Kidney (tissue), 14 donors: ENCODE data around the gene SERPINE2. TPM values are rescaled to one million over a fixed set of nuclear protein-coding genes. Genes with fewer than 3 reads are reported as not detected.

Experiments
- DNase-seq, 5 donors: peaks; one replicate each; pipeline ENCODE4 v3.0.0-alpha.2; 2013 to 2020
- FAIRE-seq: peaks from 2 replicates; lab custom pipeline; 2012; peaks lifted over from hg19 to GRCh38; lab: Jason Lieb, UNC
- H3K27ac ChIP-seq, 2 donors: one replicate each; pipeline ENCODE4 v1.7.0; 2013; ENCODE audit warnings: low read depth in 2 of 2, low read length in 2 of 2, inconsistent platforms in 1 of 2
- H3K27me3 ChIP-seq: one replicate; pipeline ENCODE4 v1.7.1; 2013; ENCODE audit warnings: low read length, inconsistent platforms; ENCODE audit not compliant: control insufficient read depth, insufficient read depth
- H3K36me3 ChIP-seq, 3 donors: one replicate each; pipeline versions ENCODE4 v1.7.0 to v1.7.1; 2013; ENCODE audit warnings: low read length in 3 of 3, control low read depth in 1 of 3, inconsistent platforms in 1 of 3; ENCODE audit not compliant: insufficient read depth in 3 of 3, control insufficient read depth in 2 of 3
- H3K4me1 ChIP-seq, 3 donors: one replicate each; pipeline versions ENCODE4 v1.7.0 to v1.7.1; 2013; ENCODE audit warnings: low read length in 3 of 3, inconsistent platforms in 1 of 3, low read depth in 1 of 3; ENCODE audit not compliant: control insufficient read depth in 2 of 3, insufficient read depth in 2 of 3
- H3K4me3 ChIP-seq, 3 donors: one replicate each; pipeline versions ENCODE4 v1.7.0 to v1.8.1; 2013; ENCODE audit warnings: low read length in 3 of 3, control low read depth in 1 of 3, inconsistent platforms in 1 of 3
- H3K9ac ChIP-seq, 3 donors: one replicate each; pipeline versions ENCODE4 v1.7.0 to v1.7.1; 2013; ENCODE audit warnings: low read length in 3 of 3, control low read depth in 1 of 3, inconsistent platforms in 1 of 3
- H3K9me3 ChIP-seq, 3 donors: one replicate each; pipeline versions ENCODE4 v1.7.0 to v1.7.1; 2013; ENCODE audit warnings: low read length in 3 of 3, control low read depth in 1 of 3, inconsistent platforms in 1 of 3; ENCODE audit not compliant: control insufficient read depth in 2 of 3, insufficient read depth in 1 of 3
- intact Hi-C: fragments of 100-400 bp; cut with DNase I; formaldehyde crosslinking; loops from one replicate; pipeline ENCODE4 v1.11.1; 2022
- polyA plus RNA-seq: library from polyadenylated mRNA; stranded (reverse); fragments of 350-450 nt; fragmentation: Illumina TruSeq; extraction: RNeasy Lipid Tissue Mini Kit (QIAGEN cat#74804); gene quantifications from one replicate; pipeline ENCODE4 v1.2.3, GENCODE V29; 2014; ENCODE audit warnings: low read depth, low replicate concordance; ENCODE audit not compliant: insufficient read depth
- total RNA-seq: library from RNA; stranded (reverse); fragmentation: NEBNext Ultra II Directional; extraction: Animal tissue kit (Norgen Biotek cat#: 25700); gene quantifications from one replicate; pipeline ENCODE4 v1.2.1, GENCODE V29; 2021
- TF ChIP-seq, protein P1 (sequence below): IDR thresholded peaks from 3 replicates; pipeline ENCODE4 v1.5.1; 2012; ENCODE audit warnings: mild to moderate bottlenecking, moderate library complexity, borderline replicate concordance; ENCODE audit not compliant: insufficient read depth; ENCODE audit errors: extremely low read depth
- donor health status: control.
- donor health status: control.
- donor health status: control.
- donor health status: control.
- donor health status: control.
- donor health status: DM: yes; HTN: yes; CAD: no.
- donor health status: Normal renal cell carcinoma (clear cell type).

Gene SERPINE2
- total and polyA plus RNA-seq, 2 donors from 2014 or later = 27.3 to 29.2 TPM

DNA sequence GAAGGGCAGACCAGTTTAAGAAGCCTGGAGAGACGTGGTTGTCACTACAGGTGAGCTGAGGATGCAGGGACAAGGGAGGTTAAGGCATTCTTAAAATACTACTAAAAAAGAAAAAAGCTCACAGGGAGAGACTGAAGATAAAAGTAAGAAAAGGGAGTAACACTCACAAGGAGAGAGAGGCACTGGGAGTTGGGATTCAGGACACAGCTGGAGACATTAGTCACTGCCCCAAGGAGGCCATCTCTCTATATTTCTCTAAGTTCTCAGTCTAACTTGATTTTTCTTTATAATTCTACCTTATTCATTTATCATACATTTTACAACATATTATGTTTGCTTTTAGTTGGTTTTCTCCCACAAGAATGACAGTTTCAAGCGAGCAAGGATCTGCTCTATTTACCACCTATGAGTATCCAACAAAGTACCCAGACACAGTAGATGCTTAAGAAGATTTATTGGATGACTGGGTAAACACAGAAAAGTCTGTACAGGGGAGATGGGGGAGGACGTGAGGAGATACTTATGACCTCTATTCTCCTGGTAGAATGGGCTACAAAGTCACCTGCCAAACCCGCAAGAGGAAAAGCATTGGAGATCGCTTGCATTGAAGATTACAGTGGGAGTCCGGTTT lies 2.2 kb downstream of the SERPINE2 start:
- Histone ChIP-seq H3K4me3 (no peak overlapping the region), H3K27me3 (no peaks in the 10 kb centered on the region), H3K36me3 (peaks cover 0 to 2% (median 0%) of the 10 kb centered on the region in 3 donors), H3K27ac (no peak overlapping the region), H3K9me3 (no peaks in the 10 kb centered on the region), H3K4me1 (peaks cover 0 to 4% (median 0%) of the 10 kb centered on the region in 3 donors), H3K9ac (no peak overlapping the region)
- FAIRE-seq (no peak), DNase-seq (peak in 2 of 5 donors; percentile 48 to 51)
- intact Hi-C loops = no loop called here
- TF ChIP-seq, protein P1, sequence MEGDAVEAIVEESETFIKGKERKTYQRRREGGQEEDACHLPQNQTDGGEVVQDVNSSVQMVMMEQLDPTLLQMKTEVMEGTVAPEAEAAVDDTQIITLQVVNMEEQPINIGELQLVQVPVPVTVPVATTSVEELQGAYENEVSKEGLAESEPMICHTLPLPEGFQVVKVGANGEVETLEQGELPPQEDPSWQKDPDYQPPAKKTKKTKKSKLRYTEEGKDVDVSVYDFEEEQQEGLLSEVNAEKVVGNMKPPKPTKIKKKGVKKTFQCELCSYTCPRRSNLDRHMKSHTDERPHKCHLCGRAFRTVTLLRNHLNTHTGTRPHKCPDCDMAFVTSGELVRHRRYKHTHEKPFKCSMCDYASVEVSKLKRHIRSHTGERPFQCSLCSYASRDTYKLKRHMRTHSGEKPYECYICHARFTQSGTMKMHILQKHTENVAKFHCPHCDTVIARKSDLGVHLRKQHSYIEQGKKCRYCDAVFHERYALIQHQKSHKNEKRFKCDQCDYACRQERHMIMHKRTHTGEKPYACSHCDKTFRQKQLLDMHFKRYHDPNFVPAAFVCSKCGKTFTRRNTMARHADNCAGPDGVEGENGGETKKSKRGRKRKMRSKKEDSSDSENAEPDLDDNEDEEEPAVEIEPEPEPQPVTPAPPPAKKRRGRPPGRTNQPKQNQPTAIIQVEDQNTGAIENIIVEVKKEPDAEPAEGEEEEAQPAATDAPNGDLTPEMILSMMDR = no peak

DNA sequence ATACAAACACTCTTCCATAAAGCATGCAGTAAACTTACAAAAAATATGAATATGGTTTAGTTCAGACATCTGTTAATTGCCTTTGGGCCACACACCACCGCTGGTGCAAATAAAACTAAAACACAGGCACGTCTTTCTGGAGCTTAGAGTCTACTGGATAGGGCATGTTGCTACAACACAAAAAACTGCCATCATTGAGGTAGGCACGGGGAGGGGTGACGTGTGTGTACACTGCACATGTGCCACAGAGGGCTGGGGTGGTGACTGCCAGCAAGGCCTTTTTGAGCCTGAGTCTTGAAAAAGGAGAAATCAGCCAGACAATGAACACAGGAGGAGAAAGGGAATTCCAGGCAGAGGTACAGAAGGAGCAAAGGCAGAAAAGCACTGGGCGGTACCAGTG lies 5.1 kb downstream of the SERPINE2 start:
- DNase-seq = no peak
- no peak for FAIRE-seq
- H3K4me1 ChIP-seq = peaks cover 0 to 9% (median 8%) of the 10 kb centered on the region in 3 donors
- no peak overlapping the region for H3K27ac ChIP-seq
- no peaks in the 10 kb centered on the region for H3K27me3 ChIP-seq
- peaks cover 0 to 2% (median 0%) of the 10 kb centered on the region in 3 donors for H3K36me3 ChIP-seq
- intact Hi-C loops = no loop called here
- H3K9ac ChIP-seq = no peak overlapping the region
- TF ChIP-seq, protein P1 = no peak
- H3K9me3 ChIP-seq = no peaks in the 10 kb centered on the region
- no peak overlapping the region for H3K4me3 ChIP-seq

DNA sequence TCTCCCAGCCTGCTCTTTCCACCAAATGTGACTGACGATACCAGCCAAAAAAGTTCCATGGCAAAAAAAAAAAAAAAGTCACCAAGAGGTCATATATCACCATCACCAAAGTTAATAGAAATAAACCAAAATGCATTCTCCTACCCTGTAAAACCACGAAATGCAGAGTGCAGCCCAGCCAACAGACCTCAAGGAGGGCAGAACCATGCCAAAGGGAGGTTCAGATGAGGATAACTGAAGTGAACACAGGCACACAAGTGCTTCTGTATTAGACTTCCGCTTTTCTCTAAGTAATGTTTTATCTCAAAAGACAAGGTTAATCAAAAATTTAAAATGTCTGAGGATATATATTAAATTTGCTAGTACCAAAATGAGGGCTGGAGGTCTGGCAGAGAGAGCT lies 5.5 kb downstream of the SERPINE2 start:
- H3K27ac ChIP-seq = no peak overlapping the region
- DNase-seq = no peak
- TF ChIP-seq, protein P1 = no peak
- no peaks in the 10 kb centered on the region for H3K9me3 ChIP-seq
- H3K4me1 ChIP-seq = peaks cover 0 to 9% (median 8%) of the 10 kb centered on the region in 3 donors
- H3K36me3 ChIP-seq = peaks cover 0 to 2% (median 0%) of the 10 kb centered on the region in 3 donors
- intact Hi-C loops = no loop called here
- no peaks in the 10 kb centered on the region for H3K27me3 ChIP-seq
- H3K9ac ChIP-seq = no peak overlapping the region
- H3K4me3 ChIP-seq = no peak overlapping the region
- FAIRE-seq = no peak
